HL-60/S4 treated with phorbol 12-myristate 13-acetate at 8.2 ng/mL for 4 days and 3 days (cell line): ENCODE measurements around the gene BEST3.
"Not testable (repeated sequence)": the region's sequence is repeated elsewhere in the genome, so short reads cannot be mapped to it uniquely, and the experiment has no call there.

ENCODE experiments used
- in situ Hi-C: fragments of 300-500 bp; cut with MboI; formaldehyde crosslinking; loops from 2 replicates; pipeline ENCODE4 v1.15.0; 2022; ENCODE audit warnings: low sequenced_read_pairs

Gene BEST3

DNA sequence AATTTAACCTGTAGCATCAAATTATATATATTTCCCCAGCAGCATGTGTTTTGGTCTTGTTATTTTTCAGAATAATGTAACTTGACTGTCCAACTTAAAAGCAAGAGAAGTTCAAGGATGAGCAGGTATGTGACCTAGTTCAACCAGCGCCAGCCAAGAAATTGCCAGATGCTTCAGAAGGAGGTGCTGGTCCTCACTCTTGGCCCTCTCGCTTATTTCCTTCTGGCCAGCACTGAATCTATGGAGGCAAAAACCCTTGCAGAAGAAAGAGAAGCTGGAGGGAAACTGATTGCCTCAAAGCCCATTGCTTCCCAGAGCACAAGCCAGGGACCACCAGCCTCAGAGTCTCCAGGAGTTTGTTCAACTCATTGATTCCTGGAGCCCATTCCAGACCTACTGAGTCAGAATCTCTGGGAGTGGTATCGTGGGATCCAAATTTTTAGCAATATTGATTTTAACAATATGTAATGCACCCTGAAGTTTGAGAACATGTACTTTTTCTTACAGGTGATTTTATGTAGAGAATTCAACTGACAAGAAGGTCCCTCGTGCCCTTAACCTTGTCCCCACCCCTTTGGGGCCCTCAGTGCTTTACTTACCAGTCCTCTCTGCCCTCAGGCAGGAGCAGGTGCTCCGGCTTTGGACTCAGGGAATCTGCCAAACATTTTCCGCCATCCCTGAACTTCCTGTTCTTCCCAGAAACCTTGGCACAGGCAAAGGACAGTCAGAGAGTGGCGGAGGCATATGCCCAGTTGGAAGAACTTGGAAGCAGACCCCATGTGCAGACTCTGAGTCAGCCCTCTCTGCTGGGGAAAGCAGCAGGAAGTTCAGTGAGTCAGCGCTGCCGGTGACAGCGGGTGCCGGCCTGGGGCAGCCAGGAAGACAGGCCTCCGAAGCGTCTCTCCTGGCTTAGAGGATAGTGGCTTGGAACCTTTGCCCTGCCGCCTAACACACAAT is 10.4 kb downstream of the BEST3 start:
- in situ Hi-C loops = no loop called here

DNA sequence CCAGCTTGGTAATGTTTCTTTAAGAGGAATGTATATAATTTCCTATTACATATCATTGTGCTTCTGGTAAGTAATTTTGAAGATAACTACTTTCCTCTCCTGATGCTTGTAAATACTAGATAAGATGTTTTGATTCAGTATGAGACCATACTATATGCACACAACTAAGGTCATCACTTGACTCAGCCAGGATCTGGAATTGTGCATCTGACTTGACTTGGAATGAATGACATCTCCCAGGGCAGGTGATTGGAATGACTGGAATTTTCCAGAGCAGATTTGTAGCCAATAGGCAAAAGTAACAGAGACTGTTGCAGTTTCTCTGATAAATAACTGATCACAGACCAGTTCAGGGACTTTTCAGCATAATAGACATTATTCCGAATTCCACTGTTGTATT is 11.1 kb downstream of the BEST3 start:
- in situ Hi-C loops = no loop called here

DNA sequence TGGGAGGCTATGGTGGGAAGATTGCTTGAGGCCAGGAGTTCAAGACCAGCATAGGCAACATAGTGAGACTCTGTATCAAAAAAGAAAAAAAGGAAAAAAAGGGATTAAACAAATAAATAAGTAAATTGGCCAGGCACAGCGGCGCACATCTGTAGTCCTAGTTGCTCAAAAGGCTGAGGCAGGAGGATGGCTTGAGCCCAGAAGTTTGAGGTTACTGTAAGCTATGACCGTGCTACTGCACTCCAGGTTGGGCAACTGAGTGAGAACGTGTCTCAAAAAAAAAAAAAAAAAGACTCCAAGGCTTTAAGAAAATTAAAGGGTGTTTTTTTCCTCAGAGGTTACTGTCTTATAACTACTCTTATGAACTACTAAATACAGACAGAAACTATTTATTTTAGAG is 11.7 kb downstream of the BEST3 start:
- in situ Hi-C loops = no loop called here

DNA sequence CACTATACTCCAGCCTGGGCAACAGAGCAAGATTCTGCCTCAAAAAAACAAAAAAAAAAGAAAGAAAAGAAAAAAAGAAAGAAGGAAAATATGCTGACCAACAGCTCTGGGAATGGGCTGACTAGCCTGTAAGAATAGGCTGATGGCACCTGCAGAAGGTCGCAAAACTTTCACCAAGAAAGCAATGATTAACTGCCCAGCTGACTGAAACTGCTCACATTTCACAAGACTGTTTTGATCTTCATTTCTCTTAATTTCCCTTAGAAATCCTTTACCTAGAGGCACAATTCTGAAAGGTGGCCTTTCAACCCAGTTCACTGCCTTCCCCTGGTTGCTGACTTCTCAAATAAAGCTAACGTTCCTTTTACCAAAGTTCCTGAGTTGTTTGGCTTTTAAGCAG is 12.4 kb downstream of the BEST3 start:
- in situ Hi-C loops = no loop called here

DNA sequence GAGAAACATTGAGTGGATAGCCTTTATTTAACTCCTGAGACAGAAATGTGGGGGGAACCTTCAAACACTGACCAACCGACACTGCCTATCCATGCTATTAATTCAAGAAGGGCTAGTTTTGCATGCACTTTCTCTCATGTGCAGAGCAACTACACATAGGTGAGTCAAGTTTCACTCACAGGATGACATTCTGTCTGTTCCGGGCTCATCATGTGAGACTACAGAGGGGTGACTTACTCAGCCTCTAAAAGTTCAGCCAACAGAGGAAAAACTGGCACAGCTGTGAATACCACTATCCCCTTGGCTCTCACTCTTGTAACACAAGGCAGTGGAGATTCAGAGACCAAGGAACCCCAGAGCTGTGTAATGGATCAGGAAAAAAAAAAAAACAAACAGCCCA is 13.3 kb downstream of the BEST3 start:
- in situ Hi-C loops = no loop called here

DNA sequence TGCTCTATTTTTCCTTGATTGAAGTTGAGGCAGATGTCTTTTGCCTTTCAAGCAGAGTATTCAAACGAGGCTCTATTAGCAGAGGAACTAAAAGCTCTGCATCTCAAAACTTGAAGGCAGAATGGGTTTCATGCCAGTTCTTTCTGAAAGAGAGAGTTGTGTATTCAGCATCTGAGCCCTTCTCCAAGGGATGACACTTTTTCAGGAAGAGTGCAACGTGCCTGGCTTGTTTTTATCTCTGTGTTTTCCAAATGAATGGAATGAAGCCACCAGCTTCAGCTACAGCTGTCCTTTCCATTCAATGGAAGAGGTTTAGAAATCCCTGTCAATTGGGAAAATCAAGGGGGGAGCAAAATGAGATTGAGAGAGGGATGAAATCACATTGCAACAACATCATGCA is 14.6 kb downstream of the BEST3 start:
- in situ Hi-C loops = no loop called here

DNA sequence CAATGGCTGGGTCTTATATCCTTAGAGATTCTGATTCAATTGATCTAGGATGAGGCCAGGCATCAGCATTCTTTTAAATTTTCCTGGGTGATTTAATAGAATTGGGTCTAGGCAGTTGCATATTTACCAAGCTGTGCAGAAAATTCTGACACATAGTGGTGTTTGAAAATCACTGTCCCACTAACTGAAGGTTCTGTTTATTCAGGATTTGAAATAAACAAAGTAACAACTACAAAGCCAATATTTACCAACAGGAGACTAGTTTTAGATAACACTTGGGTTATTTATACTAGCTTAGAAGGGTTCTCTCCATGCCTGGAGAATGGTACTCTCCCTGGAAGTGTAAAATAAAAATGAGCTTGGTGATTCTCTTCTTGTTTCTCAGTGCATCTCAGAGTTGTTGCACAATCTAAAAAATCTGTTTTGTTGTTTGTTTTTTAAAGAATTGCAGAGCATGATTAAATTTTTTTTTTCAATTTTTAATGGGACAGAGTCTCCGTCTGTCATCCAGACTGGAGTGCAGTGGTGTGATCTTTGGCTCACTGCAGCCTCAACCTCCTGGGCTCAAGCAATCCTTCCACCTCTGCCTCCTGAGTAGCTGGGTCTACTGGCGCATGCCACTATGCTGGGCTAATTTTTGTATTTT is 16.9 kb downstream of the BEST3 start:
- in situ Hi-C loops = no loop called here

DNA sequence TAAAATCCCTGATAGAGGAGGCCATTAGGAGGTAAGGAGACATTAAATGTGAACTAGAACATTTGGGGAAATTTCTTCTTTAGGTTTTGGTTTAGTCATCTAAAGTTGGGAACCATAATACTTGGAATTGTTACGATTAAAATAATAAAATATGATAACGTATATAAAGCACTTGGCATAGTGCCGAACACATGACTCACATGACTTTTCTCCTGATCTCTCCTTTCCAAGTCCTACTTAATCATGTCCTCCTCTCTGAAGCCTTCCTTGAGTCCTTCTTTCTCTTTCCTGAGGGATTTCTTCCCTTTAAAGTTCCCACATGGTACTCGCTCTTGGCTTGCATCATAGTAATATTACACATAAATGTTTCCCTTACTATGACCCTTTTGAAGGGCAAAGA is 20.0 kb downstream of the BEST3 start:
- in situ Hi-C loops = no loop called here

DNA sequence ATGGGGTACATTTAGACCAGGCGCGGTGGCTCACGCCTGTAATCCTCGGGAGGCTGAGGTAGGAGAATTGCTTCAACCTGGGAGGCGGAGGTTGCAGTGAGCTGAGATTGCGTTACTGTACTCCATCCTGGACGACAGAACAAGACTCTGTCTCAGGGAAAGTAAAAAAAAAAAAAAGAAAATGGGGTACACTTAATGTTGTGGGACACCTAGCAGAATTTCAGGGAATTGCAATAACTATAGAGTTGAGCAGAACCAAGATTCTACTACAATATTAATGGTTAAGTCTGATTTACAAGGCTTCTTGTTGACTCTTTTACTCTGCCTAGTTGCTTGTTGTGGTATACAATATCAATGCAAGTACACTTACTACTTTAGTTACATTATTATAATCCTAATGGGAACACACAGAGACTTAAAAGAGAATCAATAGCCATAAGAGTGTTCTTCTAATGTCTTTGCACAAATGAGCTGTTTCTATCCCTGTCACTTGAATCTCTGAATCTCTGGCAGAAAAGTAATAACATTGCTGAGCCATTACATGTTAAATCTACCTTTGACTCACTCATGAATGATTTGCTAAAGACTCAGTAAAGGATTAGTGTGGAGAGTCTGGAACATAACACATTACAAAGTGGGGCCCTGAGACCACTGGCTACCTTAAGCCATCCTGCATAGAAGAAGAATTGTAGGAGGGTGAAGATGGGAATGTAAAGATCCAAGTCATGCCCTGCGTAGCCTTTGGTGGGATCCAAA is 22.7 kb downstream of the BEST3 start:
- in situ Hi-C loops = no loop called here

DNA sequence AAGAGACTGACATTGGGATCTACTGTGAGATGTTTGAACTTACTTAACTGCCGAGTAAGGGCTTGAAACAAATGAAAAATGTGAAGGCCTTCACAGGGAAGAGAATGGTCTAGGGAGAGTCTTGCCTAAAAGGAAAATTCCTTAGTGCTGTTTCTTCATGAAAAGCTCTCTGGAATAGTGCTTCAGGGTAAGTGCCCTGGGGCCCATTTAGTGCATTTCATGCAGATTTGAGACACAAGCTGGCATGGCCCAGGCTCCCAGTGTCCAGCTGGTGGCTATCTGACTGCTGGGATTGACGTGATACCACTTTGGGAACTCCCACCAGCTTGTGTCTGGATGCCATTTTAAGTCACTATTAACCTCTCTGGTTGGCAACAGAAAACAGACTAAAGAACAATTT is 26.9 kb downstream of the BEST3 start:
- in situ Hi-C loops = no loop called here

DNA sequence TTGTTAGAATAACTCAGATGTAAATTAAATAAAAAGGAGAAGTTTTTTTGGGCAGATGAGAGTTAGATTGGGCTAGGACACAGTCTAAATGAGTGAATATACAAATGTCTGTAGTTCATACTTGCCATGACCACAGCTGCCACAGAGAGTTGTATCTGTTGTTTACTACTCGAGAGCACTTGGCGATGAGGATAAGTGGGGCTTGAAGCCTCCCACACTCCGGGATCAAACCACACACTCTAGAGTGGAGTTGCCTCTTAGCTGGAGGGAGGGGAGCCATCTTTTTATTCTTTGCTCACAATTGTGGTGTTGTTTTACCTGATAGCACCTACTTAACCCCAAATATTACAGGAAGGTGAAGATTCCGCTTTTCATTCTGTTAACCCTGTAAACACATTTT is 27.5 kb downstream of the BEST3 start:
- in situ Hi-C loops = no loop called here

DNA sequence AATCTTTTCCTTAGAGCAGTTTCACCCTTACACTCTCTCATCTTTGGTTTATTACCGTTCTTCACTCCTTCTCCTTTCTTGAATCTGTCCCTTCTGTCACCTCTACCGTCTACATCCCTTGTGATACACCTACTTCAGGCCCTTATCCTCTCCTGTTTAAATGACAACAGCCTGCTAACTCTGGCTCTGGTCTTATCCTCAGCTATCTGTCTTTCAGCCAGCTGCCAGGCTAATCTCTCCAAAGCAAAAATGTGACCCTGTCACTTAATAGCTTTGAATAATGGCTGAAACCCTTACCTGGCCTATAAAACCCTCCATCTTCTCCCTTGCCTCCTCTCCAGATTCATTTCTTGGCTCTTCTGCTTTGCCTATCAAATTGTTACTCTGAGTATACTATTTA is 32.3 kb downstream of the BEST3 start:
- in situ Hi-C loops = no loop called here

DNA sequence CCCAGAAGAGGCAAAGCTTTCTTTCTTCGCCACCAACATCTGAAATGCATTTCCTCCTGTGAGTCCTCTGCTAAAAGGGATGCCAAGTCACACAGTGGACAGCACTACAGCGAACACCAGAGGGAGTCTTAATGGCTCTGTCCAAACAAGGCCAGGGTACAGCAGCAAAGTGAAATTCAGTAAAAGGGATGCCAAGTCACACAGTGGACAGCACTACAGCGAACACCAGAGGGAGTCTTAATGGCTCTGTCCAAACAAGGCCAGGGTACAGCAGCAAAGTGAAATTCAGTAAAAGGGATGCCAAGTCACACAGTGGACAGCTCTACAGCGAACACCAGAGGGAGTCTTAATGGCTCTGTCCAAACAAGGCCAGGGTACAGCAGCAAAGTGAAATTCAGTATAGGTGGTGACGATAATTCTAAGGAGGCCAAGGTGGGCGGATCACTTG is 34.1 kb downstream of the BEST3 start:
- in situ Hi-C loops = not testable (repeated sequence)

DNA sequence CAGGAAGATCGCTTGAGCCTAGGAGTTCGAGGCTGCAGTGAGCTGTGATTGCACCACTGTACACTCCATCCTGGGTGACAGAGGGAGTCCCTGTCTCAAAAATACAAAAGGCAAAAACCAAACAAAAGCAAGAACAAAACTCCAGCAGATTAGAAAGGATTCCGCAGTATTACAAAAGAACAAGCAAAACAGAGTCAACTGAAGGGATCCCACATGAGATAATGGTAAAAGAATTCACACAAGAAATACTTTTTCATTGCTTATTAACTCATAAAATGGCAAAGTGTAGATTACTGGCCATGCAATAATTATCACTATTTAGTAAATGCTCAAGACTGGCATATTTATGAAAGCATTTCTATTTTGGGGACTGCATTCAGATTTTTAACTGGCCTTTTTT is 35.4 kb downstream of the BEST3 start:
- in situ Hi-C loops = no loop called here

DNA sequence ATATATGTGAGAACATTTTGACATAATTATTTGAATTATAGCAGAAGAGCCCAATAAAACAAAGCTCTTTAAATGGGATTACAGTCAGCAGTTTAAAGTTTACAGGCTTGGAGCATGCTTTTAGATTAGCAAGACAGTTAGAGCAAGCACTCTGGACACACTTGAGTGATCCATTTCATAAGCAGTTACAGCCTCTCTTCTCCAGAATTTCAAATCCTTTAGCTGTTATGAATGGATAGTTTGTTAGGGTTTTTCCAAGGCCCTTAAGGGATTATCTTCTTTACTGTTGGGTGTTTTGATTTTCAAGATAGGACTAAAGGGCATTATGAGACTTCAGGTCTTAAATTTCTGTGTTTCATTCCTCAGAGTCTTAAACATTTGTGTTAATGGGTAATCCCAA is 36.3 kb downstream of the BEST3 start:
- in situ Hi-C loops = no loop called here

DNA sequence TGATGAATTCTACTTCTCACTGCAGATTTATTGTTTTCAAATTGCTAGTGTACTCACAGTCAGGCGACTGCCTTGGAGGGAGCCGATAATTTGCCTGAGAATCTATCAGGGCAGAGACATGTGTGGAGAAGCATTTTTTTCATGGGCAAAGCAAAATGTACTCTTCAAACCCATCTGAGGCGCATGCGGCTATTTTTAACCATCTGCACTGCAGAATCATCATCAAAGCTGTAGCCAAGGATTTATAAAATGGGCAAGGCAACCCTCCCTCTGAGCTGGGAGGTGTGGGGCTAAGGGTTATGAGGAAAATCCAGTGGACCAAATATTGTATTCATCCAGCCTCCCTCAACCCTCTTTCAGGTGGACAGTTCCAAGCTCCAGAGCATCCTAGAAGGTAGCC is 37.7 kb downstream of the BEST3 start:
- in situ Hi-C loops = no loop called here

DNA sequence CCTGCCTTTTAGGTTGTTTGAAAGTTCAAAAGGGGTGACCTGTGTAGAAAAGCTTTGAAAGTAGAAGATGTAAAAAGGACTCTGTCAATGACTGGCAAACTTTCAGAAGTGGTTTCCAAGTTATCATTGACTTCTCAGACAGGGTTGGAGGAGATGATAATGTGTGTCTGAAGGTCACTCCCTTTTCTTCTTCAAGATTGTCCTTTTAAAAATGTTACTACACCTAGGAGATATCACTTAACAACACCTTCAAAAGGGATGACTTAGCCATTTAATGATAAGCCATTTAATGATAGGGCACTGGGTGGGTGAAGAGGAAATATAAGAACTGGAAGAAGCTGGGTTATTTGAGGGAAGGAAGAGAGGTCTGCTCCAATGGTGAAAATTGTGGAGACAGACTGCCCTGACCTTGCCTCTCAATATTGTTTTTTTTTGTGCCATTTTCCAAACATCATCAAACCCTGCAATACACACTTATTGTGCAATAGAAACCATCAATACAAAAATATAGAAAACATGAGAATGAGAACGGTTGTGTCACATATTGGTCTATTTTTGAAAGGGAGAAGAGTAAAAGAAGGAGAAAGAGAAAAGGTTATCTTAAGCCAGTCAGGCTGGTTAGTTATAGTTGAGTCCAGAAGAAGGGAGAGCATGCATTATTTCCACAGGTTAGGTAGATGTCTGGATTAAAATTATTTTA is 38.8 kb downstream of the BEST3 start:
- in situ Hi-C loops = no loop called here

DNA sequence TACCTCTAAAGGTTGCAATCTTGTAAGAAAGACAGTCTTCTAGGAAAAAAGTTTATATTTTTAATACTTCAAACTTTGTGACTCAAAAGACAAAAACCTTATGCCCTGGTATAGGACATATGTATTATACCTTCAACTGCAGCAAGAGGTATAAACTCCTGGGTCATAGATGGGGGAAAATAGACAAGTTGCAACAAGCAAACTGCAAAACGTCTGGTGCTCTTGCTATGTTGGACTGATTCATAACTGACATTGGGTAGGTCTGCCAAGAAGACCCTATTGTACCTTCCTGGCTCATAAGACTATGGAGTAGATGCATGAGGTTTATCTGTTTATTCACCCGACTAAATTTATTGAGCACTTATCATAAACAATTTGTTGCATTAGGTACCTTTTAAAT is 40.9 kb downstream of the BEST3 start:
- in situ Hi-C loops = no loop called here

DNA sequence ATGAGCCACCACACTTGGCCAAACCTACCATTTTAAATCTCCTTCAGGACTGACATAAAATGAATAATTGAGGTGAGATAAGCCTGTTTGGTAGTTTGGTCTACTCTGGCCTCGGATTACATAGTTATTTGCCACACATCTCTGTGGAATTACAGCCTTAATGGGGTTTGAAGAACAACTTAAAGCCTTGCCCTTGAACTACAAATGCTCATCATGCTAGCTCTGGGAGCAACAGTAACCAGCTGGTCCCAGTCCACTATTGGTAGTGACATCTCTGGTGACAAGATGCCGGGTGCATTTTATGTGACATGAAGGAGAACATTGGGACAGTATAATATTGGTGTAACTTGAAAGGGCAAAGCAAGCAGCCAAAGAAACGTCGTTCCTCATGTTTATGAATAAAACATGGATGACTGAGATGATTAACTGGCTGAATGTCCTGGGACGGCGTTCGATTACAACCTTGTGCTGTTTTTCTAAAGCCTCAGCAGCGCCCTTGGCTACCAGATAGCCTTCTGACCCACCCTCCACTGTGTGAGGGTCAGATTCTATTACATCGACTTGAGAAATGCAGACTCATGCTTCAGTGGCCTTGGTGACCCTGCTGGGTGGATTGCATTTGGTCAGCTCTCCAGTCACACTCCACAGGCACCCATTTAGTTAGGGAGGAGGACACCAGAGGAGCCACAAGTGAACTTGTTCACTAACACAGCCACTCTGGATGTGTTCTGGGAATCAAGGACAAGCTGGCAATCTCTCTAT is 41.5 kb downstream of the BEST3 start:
- in situ Hi-C loops = no loop called here

DNA sequence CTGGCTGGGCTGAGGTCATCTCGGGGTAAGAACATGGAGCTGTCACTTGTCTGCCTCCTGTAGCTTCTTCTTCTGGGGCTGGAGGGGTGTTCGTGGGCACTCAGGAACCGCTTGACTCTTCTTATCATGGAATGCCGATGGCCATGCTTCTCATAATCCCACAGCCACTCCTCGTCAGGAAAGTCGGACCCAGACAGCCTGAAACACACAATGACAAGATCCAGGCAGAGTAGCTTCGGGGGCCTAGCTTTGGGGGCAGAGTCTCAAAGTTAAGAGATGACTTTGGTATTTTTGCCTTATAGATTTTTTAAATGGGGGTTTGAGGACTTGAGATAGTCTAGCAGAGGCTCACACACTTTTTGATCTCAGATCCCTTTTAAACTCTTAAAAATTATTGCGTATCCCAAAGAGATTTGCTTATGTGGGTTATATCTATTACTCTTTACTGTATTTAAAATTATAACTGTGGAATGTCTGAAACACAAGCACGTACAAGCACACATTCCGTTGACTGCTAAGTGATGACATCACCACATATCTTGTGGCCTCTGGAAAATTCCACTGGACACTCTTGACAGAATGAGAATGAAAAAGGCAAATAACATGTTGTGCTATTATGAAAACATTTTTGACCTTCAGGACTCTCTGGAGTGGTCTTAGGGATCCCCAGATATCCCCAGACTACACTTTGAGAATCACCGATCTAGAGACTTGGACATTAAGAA is 43.3 kb downstream of the BEST3 start:
- in situ Hi-C loops = no loop called here
